Stimulated activated CD4-positive, alpha-beta T cell treated with anti-CD3 and anti-CD28 coated beads, Interleukin-4, amount 100 ng/mL, for 24 hours (primary cell): ENCODE measurements around the gene LRRC37A2.
"Not testable (repeated sequence)": the region's sequence is repeated elsewhere in the genome, so short reads cannot be mapped to it uniquely, and the experiment has no call there.

Source experiments
- DNase-seq: peaks from one replicate; pipeline ENCODE4 v3.0.0-alpha.2; 2020

LRRC37A2 gene

DNA sequence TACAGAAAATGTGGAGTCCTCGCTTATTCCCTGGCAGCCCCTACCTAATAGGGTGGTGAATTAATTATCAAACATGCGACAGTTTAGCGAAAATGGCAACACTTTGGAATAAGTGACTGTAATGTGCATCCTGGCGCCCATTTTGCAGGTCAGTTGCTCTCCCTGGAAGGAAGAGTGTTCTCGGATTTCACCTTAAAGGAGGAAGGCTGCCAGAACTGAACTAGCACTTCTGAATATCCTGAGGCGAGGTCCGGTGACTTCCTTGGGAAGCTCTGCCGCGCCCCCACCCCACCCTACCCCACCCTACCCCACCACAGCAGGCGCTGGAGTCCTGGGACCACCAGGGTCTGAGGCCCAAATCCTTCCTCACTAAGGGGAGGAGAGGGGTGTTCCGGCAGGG, at the start of gene LRRC37A2:
Gene LRRC37A2 (plus strand): TSS at position 301 of the 400 bp plus-strand sequence. CDS start 245 bp downstream, outside the sequence.
- DNase-seq = not testable (repeated sequence)

DNA sequence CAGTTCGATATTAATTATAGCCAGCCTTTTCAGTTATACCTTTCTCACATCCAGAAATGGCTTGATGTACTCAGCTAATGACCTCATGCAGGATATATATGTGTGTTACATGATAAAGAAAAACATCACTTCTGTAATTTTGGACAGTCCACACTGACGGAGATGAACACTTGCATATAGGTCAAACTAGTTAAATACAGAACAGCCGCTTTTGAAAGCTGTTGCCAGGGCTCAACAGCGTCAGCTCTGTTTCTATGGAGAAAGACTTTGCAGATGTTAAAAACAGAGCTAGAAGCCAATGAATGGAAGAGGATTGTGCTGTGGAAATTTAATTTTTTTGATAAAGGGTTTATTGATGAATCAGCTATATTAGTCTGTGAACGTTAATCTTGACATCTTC, 44.6 kb upstream of the LRRC37A2 start:
- not testable (repeated sequence) for DNase-seq

DNA sequence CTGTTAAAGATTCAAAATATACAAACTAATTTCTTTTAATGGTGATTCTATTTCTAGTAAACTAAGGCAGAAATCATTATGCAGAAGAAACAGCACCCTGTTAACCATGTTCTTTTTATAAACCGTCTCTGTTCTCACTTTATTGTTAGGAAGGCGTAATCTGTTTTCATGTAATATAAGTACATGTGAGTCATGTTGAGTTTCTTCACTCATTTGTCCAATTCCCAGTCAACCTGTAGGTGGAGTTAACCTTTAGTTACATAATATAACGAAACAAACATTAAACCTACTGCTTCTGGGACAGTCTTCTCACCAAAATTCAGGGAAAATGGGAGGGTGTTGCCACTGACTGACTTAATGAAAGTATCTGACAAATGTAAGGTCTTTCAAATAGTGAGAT, 37.8 kb upstream of the LRRC37A2 start:
- not testable (repeated sequence) for DNase-seq

DNA sequence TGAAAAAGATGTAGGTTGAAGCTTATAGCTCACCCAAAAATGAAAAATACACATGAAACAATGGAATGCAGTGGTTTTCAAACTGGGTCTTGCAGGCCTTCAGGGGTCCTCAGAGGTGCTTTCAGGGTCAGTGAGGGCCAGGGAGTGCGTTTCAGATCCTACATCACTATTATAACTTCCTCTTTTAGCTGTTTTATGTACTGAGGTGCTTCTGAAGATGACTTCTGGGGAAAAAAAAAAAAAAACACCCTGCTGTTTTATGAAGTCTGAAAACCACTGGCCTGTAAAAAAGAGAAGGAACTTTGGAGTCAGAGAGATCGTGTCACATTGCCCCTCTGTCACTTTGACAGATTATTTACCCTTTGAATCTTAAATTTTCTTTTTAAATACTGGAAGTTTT, 36.7 kb upstream of the LRRC37A2 start:
- DNase-seq = not testable (repeated sequence)

DNA sequence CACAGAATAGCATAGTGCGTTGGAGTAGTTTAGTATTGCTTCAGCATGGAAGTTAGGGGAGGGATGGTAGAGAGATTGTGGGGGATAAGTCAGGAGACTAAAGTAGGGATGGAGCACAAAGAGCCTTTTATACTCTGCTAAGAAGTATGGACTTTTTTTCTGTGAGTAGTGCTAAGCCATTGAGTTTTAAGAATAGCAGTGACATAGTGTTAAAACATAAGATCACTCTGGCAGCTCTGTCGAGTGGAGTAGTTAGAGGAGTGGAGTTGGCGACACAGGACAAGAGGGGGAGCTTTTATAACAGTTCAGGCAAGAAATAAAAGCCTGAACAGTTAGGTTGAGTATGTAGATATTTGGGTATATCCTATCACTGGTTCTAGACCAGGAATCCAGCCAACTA, 33.4 kb upstream of the LRRC37A2 start:
- DNase-seq = not testable (repeated sequence)

DNA sequence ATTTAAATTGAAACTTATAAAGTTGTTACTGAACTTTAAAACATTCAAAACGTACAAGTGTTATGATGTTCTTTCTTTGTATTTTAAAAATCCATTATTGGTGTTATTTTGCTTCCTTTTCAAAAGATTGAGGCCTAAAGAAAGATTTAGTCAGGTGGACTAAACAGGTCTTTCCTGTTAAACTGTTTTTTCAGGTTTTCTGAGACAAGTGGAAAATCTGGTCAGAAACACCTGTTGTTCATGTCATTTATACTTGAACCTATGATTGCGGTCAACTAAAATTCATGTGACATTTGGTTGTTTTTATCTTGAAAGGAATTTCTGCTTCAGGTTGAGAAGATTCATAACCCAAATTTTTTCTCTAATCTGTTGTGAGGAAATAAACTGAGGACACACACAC, 31.0 kb upstream of the LRRC37A2 start:
- not testable (repeated sequence) for DNase-seq

DNA sequence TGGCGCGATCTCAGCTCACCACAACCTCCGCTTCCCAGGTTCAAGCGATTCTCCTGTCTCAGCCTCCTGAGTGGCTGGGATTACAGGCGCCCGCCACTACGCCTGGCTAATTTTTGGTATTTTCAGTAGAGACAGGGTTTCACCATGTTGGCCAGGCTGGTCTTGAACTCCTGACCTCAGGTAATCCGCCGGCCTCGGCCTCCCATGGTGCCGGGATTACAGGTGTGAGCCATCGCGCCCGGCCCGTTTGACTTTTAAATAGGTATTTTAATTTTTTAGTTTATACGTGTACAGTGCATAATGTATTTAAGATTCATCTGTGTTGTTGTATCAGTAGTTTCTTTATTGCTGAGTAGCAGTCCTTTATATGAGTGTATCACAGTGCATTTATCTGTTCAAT, 20.2 kb upstream of the LRRC37A2 start:
- DNase-seq = not testable (repeated sequence)

DNA sequence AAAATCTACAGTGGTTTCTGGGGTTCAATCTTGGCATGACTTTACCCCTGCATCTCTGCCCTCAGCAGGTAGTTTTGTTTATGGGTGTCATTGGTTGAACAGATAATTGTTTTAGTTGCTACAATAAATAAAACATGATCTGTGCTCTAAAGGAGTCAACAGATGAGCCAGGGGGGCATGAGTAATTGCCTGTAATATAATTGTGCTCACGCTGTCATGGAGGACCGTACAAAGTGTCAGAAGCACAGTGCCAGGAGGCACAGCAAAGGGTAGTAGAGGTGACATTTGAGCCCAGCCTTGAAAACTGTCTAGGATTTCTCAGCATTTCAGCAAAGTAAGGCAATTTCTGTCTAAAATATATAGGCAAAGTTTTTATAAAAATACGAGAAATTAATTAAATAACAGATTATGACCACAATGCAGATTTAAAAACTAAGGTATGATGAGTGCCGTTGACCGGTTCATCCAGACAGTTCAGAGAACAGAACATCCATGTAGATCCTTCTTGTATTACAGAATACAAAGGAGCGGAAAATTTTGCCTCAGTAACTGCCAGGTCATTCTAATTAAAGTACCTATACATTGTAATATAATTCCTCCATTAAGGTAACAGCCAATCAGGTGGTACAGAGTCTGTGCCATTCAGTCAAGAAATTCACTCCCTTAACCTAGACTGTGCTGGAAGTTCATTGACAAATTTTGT, 12.7 kb upstream of the LRRC37A2 start:
- not testable (repeated sequence) for DNase-seq

DNA sequence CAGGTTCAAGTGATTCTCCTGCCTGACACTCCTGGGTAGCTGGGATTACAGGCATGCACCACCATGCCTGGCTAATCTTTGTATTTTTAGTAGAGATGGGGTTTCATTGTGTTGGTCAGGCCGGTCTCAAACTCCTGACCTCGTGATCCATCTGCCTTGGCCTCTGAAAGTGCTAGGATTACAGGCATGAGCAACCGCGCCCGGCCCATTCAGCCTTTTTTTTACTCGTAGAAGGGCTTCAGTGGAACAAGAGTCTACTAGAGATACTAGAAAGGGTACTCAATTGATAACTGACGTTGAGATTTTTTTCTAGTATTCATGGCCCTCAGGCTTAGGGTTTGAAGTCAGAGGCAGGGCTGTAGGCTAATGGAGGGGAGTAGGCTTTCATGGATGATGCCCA, 6.4 kb upstream of the LRRC37A2 start:
- not testable (repeated sequence) for DNase-seq

DNA sequence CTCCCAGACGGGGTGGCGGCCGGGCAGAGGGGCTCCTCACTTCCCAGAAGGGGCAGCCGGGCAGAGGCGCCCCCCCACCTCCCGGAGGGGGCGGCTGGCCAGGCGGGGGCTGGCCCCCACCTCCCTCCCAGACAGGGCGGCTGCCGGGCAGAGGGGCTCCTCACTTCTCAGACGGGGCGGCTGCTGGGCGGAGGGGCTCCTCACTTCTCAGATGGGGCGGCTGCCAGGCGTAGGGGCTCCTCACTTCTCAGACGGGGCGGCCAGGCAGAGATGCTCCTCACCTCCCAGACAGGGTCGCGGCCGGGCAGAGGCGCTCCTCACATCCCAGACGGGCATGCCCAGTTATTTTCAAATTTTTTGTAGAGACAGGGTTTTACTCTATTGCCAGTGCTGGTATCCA, 22.4 kb downstream of the LRRC37A2 start:
- DNase-seq = not testable (repeated sequence)

DNA sequence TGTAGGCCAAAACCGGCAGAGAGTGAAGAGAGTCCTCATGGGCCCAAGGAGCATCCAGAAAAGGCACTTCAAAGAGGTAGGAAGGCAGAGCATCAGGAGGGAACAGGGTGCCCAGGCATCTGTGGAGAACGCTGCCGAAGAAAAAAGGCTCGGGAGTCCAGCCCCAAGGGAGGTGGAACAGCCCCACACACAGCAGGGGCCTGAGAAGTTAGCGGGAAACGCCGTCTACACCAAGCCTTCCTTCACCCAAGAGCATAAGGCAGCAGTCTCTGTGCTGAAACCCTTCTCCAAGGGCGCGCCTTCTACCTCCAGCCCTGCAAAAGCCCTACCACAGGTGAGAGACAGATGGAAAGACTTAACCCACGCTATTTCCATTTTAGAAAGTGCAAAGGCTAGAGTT, 36.3 kb downstream of the LRRC37A2 start:
- not testable (repeated sequence) for DNase-seq

DNA sequence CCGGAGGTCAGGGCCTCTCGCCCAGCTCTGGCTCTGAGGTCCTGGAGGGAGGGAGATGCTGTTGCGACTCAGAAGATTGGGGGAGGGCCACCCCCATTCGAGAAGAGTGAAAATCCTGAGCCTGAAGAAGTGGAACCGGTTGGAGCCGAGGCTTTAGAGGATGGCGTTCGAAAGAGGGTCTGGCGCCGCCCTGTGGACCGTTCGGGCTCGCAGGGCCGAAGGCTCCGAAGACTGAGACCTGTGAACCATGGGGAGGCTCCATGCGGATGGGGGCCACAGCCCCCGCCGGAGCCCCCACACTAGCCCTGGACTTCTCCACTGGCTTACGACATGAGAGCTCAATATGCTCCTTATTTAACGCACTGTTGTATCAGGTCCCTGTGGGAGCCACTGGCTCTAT, 46.9 kb downstream of the LRRC37A2 start:
- DNase-seq = not testable (repeated sequence)

DNA sequence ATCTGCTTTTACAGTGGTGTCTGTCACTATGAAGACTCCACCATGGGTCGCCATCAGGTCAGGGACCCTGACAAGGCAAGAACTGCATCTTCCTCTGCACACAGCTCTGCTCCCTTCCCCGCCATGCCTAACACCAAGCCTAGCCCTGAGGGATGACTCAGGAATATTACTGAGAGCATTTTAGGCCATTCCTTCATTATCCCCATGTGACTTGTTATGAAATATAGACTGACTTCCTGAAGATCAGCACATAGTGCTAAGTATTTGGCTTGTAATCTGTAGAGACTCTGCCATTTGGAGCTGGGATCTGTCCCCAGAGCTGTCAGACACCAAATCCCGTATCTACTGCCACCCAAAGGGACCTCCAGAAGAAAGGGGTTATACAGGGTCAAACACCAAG, 47.8 kb downstream of the LRRC37A2 start:
- DNase-seq = not testable (repeated sequence)

DNA sequence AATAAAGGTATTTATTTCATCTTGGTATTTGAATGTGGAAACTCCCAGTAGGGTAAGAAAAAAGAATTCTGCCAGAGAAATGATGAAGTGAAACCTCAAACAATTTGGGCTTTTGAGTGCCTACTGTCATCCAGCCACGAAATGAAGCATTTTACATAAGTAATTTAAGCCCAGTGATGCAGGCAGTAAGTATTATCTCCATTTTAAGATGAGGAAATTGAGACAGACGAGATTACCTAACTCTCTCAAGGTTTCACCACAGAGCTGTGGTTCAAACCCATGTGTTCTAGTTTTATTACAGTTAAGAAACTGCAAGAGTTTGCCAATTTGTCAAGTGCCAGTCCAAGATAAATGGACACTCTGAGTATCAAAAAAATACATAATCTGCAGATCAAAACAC, 54.0 kb downstream of the LRRC37A2 start:
- DNase-seq = not testable (repeated sequence)

DNA sequence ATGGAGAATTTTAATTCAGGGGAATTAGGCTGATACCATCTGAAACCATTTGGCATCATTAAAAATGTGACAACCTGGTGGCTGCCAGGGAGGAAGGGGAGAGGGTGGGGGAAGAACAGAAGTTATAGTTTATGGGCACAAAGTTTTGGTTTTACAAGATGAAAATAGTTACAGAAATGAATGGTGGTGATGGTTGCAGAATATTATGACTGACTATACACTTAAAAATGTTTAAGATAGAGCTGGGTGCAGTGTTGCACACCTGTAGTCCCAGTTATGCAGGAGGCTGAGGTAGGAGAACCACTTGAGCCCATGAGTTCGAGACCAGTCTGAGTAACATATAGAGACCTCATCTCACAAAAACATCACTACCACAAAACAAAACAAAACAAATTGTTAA, 54.7 kb downstream of the LRRC37A2 start:
- not testable (repeated sequence) for DNase-seq

DNA sequence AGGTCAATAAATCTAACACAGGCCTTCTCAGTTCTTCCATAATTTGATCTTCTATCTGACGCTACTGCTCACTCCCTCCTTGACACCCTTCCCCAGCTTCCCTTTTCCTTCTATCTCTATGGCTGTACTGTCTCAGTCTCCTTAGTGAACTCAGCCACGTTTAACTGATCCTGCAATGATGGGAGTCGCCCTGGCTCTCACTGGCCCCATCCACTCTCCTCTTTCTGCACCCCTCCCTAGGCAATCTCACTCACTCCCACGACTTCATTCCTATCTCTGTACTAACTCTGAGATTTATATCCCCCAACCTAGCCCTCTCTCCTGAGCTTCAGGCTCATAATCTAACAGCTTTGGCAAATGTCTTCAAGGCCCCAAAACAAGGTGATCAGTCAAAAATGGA, 59.5 kb downstream of the LRRC37A2 start:
- not testable (repeated sequence) for DNase-seq

DNA sequence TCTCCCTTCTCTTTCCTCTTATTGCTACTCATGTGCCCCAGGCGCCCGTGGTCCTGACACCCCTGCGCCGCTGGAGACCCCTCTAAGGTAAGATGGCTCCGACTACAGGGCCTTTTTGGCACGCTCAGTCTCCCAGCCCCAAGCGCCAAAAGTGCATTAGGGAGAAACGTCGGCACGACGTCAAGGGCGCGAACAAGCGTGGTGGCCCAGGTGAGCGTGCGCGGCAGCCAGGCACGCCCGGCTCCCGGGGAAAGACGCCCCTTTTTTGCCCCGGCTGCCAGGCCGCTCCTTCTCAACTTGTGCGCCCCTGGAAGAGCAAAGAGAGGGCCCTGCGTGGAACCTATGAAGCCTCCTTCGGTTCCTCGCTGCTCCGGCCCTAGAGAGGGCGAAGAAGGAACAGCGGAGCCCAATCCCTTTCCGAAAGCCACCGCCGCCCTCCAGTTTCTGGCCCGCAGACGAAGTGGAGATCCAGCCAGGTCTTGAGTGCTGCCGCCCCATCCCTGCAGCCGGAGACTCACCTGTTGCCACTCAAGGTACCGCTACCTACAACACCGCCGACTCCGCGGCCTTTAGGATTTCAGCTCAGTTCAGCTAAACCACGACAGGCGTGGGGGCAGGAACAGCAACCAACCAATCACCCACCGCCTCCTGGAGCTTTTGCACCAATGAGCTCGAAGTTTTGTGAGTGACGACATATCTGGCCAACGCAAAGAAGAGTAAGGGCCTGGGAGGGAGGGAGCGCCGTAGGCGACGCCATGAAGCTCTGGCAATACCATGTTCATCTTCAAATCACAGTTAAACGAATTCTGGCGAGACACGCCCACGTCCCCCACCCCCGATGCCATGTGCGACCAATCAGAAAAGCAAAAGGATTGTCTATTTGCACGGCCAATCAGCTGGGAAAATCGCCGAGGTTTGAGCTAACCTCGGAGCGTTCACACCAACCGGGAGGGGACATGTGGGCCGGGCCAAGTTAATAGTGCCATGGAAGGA, 67.1 kb downstream of the LRRC37A2 start, which contains the start of gene ARL17A:
Gene ARL17A (minus strand): TSS at position 609 of the 993 bp plus-strand sequence. CDS start 3,369 bp downstream, outside the sequence.
- peak; percentile 81 for DNase-seq

DNA sequence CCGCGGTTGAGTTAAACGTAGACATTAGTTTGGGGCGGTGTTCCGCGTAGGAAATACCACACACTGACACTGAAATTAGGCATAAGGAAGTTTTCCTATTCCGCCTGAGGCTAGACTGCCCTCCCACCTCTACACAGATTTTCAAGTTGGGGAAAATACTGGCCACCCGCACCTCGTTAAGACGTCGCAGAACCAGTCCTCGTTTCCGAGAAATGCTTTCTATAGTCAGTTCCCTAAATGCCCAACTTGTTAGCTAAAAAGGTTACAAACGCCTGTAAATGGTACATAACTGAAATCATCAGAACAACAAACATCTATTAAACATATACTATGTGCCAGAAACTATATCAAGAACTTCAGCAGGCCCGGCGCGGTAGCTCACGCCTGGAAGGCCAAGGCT, 67.8 kb downstream of the LRRC37A2 start:
- DNase-seq = not testable (repeated sequence)

DNA sequence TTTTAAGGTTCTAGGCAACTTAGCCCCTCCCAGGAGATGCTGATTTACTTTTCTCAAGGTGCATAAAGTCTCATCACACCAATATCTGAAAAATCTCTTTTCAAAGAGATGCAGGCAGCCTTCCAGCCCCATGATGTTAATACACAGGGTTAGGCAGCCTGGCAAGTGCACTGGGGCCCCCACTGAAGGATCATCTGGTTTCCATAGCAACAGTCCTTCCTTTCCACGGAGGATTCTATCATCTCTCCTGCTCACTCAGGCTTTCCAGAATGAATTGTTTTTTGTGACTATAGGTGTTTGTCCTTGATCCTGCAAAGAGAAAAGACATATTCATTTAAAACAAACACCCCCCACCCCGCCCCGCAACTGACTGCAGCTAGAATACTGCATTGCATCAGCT, 73.2 kb downstream of the LRRC37A2 start:
- not testable (repeated sequence) for DNase-seq

DNA sequence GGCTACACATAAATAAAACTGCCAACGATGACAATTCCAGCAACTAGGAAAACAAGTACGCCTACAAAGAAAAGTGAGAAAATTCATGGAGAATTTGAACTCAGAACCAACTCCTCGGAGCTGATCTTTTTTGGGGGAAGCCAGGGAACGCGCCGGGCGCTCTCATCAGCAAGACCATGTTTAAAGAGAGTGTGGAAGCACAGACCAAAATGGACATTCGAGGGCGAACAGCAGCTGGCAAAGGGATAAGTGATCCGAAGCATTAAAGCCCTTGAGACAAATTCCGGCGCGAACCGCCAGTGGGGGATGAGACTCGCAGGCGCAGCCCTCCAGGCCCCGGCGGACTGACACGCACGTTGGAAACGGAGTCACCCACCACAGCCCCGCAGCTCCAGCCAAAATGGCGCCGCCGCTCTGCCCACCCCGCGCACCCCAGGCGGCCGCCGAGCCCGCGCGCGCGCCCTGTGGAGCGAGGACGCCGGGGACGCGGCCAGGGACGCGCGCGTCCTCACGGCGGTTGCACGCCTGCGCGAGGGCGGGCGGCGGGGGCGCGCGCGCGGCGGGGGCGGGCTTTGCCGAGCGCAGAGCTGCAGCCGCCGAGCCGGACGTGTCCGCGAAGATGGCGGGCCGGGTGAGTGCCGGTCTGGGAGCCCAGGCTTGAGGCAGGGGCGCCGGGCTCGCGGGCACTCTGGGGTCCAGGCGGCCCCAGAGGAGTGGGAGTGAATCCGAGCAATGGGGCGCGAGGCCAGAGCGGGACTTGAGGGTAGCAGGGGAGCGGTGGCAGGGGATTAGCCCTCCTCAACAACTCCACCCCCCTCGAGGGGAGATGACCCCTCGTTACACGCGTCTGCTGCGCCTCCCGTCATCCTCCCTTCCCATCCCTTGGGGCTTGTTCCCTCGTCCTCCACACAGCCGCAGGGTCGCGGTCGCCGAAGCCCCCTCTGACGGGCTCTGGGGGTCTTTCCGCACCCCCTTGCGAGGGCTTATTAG, 78.2 kb downstream of the LRRC37A2 start, which contains the start of gene NSF:
Gene NSF (plus strand): TSS at position 513 of the 990 bp plus-strand sequence. CDS start 107 bp downstream, at position 620.
- not testable (repeated sequence) for DNase-seq

DNA sequence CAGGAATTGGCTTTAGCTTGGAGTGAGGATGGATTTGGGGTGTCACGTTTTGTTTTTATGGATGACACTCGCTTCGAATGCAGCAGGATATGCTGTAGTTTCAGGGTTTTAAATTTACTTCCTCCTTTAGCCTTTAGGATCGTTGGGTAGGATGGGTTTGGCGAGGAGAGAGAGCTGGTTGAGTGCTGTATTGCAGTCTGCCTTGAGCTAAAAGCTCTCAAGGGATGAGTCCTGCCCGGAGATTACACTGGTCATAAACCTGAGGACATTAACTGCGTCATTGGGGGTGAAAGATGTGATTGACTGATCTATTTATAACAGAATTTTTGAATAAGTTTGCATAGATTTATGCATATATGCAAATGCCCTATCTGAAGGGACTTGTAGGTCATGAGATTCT, 79.1 kb downstream of the LRRC37A2 start:
- DNase-seq = not testable (repeated sequence)

DNA sequence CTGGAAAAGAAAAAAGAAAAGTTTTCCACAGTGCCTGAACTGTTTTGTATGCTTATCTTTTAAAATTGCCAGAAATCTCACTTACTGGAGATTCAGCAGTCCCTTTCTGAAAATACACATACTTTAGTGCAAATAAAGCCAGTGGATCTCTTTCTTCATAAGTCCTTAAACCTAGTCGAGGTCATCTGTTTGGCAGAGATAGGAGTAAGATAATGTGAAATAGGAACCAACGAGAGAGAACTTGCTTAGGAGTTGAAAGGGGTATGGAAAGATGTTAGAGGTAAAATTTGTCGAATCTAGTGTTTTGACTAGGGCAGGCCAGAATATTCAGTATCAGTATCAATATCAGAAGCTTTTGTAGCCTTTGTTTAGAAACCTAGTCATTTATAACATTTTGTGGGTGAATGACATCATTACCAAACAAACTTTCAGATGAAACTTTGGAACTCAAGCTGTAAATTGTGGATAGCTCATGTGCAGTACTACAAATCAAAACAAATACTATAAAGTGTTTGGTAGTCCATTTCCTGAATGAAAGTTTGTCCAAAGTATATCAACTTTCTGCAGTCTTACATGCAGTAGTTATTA, 86.2 kb downstream of the LRRC37A2 start:
- DNase-seq = not testable (repeated sequence)
